Common myeloid progenitor, CD34-positive (primary cell): Measurements from ENCODE around the gene GPR84.
A peak's percentile ranks its signal among the peaks of the same experiment; 100 is the strongest.

Experiments
- CTCF ChIA-PET: fragments of 350-600 bp; sonication (Branson Sonifier 250); formaldehyde crosslinking; loops from one replicate; lab custom pipeline; 2021; ENCODE audit warnings: antibody characterized with exemption; lab: Charles Lee
- POLR2A ChIA-PET: fragments of 350-600 bp; sonication (Branson Sonifier 250); formaldehyde crosslinking; loops from one replicate; lab custom pipeline; 2021; ENCODE audit warnings: antibody characterized with exemption; lab: Charles Lee
- DNase-seq, 3 donors: peaks; one replicate each; pipeline versions ENCODE4 v3.0.0 to v3.0.0-alpha.2; 2013
- H3K27ac ChIP-seq, 2 experiments: 1 replicate in 1 of 2; 2 replicates in 1 of 2; pipeline ENCODE4 v1.7.0; 2013; ENCODE audit warnings: inconsistent platforms in 2 of 2, low read length in 2 of 2, mild to moderate bottlenecking in 2 of 2, low read depth in 1 of 2, moderate library complexity in 1 of 2; ENCODE audit not compliant: severe bottlenecking in 2 of 2, insufficient read depth in 1 of 2, poor library complexity in 1 of 2
- H3K27me3 ChIP-seq, 5 experiments: replicated peaks in 2 of 5; 1 replicate in 3 of 5; 2 replicates in 2 of 5; pipeline versions ENCODE4 v1.6.1 to v1.7.0; 2013; ENCODE audit warnings: low read length in 4 of 5, mild to moderate bottlenecking in 2 of 5, moderate library complexity in 2 of 5, inconsistent platforms in 1 of 5; ENCODE audit not compliant: insufficient read depth in 5 of 5, control insufficient read depth in 4 of 5
- H3K36me3 ChIP-seq, 4 experiments: 1 replicate in 2 of 4; 2 replicates in 2 of 4; pipeline versions ENCODE4 v1.6.1 to v1.7.0; 2013; ENCODE audit warnings: low read length in 3 of 4, control low read depth in 1 of 4, mild to moderate bottlenecking in 1 of 4; ENCODE audit not compliant: control insufficient read depth in 4 of 4, insufficient read depth in 4 of 4
- H3K4me1 ChIP-seq, 4 experiments: 1 replicate in 3 of 4; 2 replicates in 1 of 4; pipeline versions ENCODE4 v1.6.1 to v1.7.1; 2013; ENCODE audit warnings: low read length in 3 of 4, mild to moderate bottlenecking in 3 of 4, control low read depth in 1 of 4, inconsistent platforms in 1 of 4, moderate library complexity in 1 of 4; ENCODE audit not compliant: control insufficient read depth in 4 of 4, insufficient read depth in 4 of 4; ENCODE audit errors: control extremely low read depth in 1 of 4
- H3K4me3 ChIP-seq, 7 experiments: 1 replicate in 4 of 7; 2 replicates in 3 of 7; pipeline versions ENCODE4 v1.5.1 to v1.7.0; 2013; ENCODE audit warnings: mild to moderate bottlenecking in 7 of 7, low read length in 6 of 7, moderate library complexity in 6 of 7, inconsistent platforms in 2 of 7, low read depth in 2 of 7, control low read depth in 1 of 7; ENCODE audit not compliant: insufficient read depth in 4 of 7, control insufficient read depth in 1 of 7; ENCODE audit errors: extremely low read depth in 1 of 7
- H3K9me3 ChIP-seq, 5 experiments: 1 replicate in 4 of 5; 2 replicates in 1 of 5; pipeline versions ENCODE4 v1.6.1 to v1.7.1; 2013; ENCODE audit warnings: low read length in 4 of 5, mild to moderate bottlenecking in 2 of 5, inconsistent platforms in 1 of 5, low read depth in 1 of 5, moderate library complexity in 1 of 5; ENCODE audit not compliant: control insufficient read depth in 4 of 5, insufficient read depth in 2 of 5; ENCODE audit errors: control extremely low read depth in 1 of 5
- WGBS: methylation state at CpG from one replicate; pipeline ENCODE4 v1.1.5; 2013; ENCODE audit not compliant: insufficient coverage; 5-methylcytosine and 5-hydroxymethylcytosine counted together

GPR84 gene

GRCh38 chr12:54398218-54398617 lies 33.9 kb upstream of the GPR84 start:
- Histone ChIP-seq H3K36me3 (peaks cover 11 to 92% (median 80%) of the 10 kb centered on the region in 4 experiments), H3K4me3 (no peak overlapping the region), H3K27ac (no peak overlapping the region), H3K9me3 (no peaks in the 10 kb centered on the region), H3K4me1 (peaks cover 0 to 20% (median 12%) of the 10 kb centered on the region in 4 experiments), H3K27me3 (no peaks in the 10 kb centered on the region)
- POLR2A ChIA-PET: interaction anchor here (2.3 kb wide), 1 partner anchor 15 kb away, joined by 17 read pairs; no protein-coding TSS in a partner anchor
- 100% methylated on average over 1 of the region's 2 CpGs for WGBS
- CTCF ChIA-PET: interaction anchor here (0.7 to 12.3 kb wide), 7 partner anchors 12 to 54 kb away, joined by 3 to 630 read pairs (median 28); partner anchors contain the start of genes ITGA5 and ZNF385A
- no peak for DNase-seq

DNA sequence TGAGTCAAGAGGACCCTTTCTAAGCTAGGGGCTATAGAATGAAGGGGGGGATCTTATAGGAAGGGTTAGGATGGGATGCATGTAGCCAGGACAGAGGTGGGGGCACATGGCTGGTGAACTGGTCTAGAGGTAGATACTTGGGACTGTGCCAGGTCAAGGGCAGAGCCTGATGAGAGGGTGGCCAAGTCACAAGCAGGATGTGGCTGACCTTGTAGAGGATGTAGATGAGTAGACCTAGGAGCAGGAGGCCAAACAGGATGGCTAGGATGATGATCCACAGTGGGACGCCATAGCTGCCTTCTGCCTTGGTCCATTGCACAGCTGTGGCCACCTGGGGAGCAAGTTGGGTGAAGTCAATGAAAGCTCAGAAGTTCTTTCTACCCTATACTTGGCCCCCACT lies 32.9 kb upstream of the GPR84 start:
- ChIA-PET POLR2A (no interaction called here), CTCF (interaction anchor here (1.2 to 12.3 kb wide), 7 partner anchors 9 to 62 kb away, joined by 3 to 630 read pairs (median 31); partner anchors contain the start of gene ITGA5)
- 100% methylated on average over 1 of the region's 1 CpG for WGBS
- no peaks in the 10 kb centered on the region for H3K9me3 ChIP-seq
- no peaks in the 10 kb centered on the region for H3K27me3 ChIP-seq
- H3K4me1 ChIP-seq: peaks cover 0 to 30% (median 20%) of the 10 kb centered on the region in 4 experiments
- H3K4me3 ChIP-seq: no peak overlapping the region
- no peak for DNase-seq
- peaks cover 8 to 81% (median 72%) of the 10 kb centered on the region in 4 experiments for H3K36me3 ChIP-seq
- no peak overlapping the region for H3K27ac ChIP-seq

GRCh38 chr12:54395545-54395944 lies 31.3 kb upstream of the GPR84 start:
- ChIA-PET POLR2A (interaction anchor here (1.0 kb wide), 1 partner anchor 42 kb away, joined by 3 read pairs; no protein-coding TSS in a partner anchor), CTCF (interaction anchor here (0.8 to 12.3 kb wide), 15 partner anchors 8 to 144 kb away, joined by 3 to 630 read pairs (median 5); partner anchors contain the start of genes ITGA5 and ZNF385A)
- no peaks in the 10 kb centered on the region for H3K27me3 ChIP-seq
- no peaks in the 10 kb centered on the region for H3K9me3 ChIP-seq
- H3K4me3 ChIP-seq: no peak overlapping the region
- no peak for DNase-seq
- peaks cover 4 to 65% (median 56%) of the 10 kb centered on the region in 4 experiments for H3K36me3 ChIP-seq
- H3K27ac ChIP-seq: no peak overlapping the region
- peaks cover 3 to 40% (median 33%) of the 10 kb centered on the region in 4 experiments for H3K4me1 ChIP-seq

DNA sequence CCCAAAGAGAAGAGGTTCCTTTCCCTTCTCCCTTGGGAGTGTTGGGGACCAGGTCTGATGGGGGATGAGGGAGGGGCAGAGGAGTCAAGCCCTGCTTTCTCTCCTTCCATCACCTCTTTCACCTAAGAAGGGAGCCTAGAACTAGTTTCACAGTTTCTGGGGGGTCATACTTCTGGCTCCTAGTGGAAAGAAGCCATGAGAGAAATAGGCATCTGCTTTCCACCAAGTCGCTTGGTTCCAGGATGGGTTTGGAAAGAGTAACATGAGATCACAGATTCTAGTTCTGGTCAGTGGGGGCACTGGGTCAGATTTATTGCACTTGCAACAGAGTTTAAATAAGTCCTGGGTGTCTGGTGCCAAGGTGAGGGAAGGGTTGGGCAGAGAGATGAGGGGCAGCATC lies 30.7 kb upstream of the GPR84 start:
- Histone ChIP-seq H3K4me3 (no peak overlapping the region), H3K4me1 (peaks cover 3 to 46% (median 38%) of the 10 kb centered on the region in 4 experiments), H3K9me3 (no peaks in the 10 kb centered on the region), H3K27me3 (no peaks in the 10 kb centered on the region), H3K36me3 (peaks cover 4 to 59% (median 50%) of the 10 kb centered on the region in 4 experiments), H3K27ac (no peak overlapping the region)
- 100% methylated on average over 1 of the region's 1 CpG for WGBS
- DNase-seq: no peak
- POLR2A ChIA-PET: no interaction called here
- CTCF ChIA-PET: interaction anchor here (0.9 to 12.3 kb wide), 8 partner anchors 10 to 144 kb away, joined by 3 to 630 read pairs (median 18); partner anchors contain the start of gene ITGA5

- POLR2A ChIA-PET: no interaction called here
- Histone ChIP-seq H3K27ac (no peak overlapping the region), H3K4me1 (peaks cover 3 to 53% (median 44%) of the 10 kb centered on the region in 4 experiments), H3K27me3 (no peaks in the 10 kb centered on the region), H3K36me3 (peaks cover 4 to 52% (median 45%) of the 10 kb centered on the region in 4 experiments), H3K9me3 (no peaks in the 10 kb centered on the region), H3K4me3 (no peak overlapping the region)
- DNase-seq: peak; percentile 46 to 61 (median 57)
- CTCF ChIA-PET: interaction anchor here (1.0 to 4.8 kb wide), 9 partner anchors 9 to 100 kb away, joined by 3 to 65 read pairs (median 6); partner anchors contain the start of gene ZNF385A
- 26% methylated on average over 4 of the region's 4 CpGs for WGBS
Observed at GRCh38 chr12:54394281-54394719, 30.0 kb upstream of the GPR84 start.

DNA sequence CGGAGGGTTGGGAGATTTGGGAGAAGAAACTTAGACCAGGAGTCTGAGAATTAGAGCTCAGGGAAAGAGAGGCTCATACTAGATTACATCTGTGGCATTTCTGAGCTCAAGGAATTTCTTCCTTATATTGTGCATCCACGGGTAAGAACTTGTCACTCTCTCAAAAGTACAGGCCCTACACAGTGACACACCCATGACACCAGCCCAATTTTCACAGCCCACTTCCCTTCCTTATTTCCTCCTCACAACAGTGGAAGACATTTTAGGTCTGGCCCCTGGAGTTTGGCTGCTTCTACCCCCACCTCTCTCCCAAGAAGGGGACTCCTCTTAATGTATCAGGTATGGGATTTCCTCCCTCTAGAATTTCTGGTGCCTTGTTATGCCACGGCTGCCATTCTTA lies 29.5 kb upstream of the GPR84 start:
- peaks cover 3 to 58% (median 47%) of the 10 kb centered on the region in 4 experiments for H3K4me1 ChIP-seq
- peak overlapping the region in 1 of 2 experiments; percentile 18 for H3K27ac ChIP-seq
- peaks cover 4 to 47% (median 40%) of the 10 kb centered on the region in 4 experiments for H3K36me3 ChIP-seq
- no peaks in the 10 kb centered on the region for H3K9me3 ChIP-seq
- ChIA-PET POLR2A (no interaction called here), CTCF (interaction anchor here (1.0 to 4.8 kb wide), 18 partner anchors 9 to 173 kb away, joined by 3 to 65 read pairs (median 6); partner anchors contain the start of gene ZNF385A)
- peak in 1 of 3 donors; percentile 36 for DNase-seq
- H3K27me3 ChIP-seq: no peaks in the 10 kb centered on the region
- no peak overlapping the region for H3K4me3 ChIP-seq
- WGBS: 45% methylated on average over 2 of the region's 3 CpGs

- peak overlapping the region in 1 of 2 experiments; percentile 18 for H3K27ac ChIP-seq
- no peak overlapping the region for H3K4me3 ChIP-seq
- H3K4me1 ChIP-seq: peaks cover 3 to 64% (median 48%) of the 10 kb centered on the region in 4 experiments
- H3K27me3 ChIP-seq: no peaks in the 10 kb centered on the region
- no peaks in the 10 kb centered on the region for H3K9me3 ChIP-seq
- 60% methylated on average over 4 of the region's 6 CpGs for WGBS
- POLR2A ChIA-PET: no interaction called here
- CTCF ChIA-PET: interaction anchor here (1.0 to 4.8 kb wide), 19 partner anchors 8 to 173 kb away, joined by 3 to 65 read pairs (median 6); partner anchors contain the start of gene ZNF385A
- peaks cover 3 to 41% (median 35%) of the 10 kb centered on the region in 4 experiments for H3K36me3 ChIP-seq
- no peak for DNase-seq
Observed at GRCh38 chr12:54393207-54393609, 28.9 kb upstream of the GPR84 start.
